ENCODE results near the gene PKD2L1. TPM values are rescaled to one million over a fixed set of nuclear protein-coding genes. Genes with fewer than 3 reads are reported as not detected.

PKD2L1 gene
- polyA plus RNA-seq, 1 donor from 2014 or later = not detected

DNA sequence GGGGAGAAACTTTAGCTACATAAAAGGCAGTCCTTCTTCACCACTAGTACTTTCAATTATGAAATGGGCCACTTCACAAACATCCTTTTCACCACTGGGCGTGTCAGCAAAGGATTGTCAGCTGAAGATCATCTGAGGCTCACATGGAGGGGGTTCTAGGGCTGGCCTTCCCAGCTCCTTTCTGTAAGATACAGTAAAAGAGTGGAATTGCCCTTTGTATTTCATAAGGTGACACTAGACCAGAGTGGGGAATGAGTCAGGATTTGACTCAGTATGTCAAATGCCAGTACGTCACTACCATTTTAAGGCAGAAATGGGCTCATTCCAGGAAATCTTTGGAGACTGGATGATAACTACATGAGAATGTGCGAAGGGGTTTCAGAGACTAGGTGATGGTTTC is 22.3 kb downstream of the PKD2L1 start (continued):
- TF ChIP-seq, protein P1, sequence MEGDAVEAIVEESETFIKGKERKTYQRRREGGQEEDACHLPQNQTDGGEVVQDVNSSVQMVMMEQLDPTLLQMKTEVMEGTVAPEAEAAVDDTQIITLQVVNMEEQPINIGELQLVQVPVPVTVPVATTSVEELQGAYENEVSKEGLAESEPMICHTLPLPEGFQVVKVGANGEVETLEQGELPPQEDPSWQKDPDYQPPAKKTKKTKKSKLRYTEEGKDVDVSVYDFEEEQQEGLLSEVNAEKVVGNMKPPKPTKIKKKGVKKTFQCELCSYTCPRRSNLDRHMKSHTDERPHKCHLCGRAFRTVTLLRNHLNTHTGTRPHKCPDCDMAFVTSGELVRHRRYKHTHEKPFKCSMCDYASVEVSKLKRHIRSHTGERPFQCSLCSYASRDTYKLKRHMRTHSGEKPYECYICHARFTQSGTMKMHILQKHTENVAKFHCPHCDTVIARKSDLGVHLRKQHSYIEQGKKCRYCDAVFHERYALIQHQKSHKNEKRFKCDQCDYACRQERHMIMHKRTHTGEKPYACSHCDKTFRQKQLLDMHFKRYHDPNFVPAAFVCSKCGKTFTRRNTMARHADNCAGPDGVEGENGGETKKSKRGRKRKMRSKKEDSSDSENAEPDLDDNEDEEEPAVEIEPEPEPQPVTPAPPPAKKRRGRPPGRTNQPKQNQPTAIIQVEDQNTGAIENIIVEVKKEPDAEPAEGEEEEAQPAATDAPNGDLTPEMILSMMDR (IDR thresholded peaks at IDR 0.05; ENCODE audit: poor library complexity, severe bottlenecking) = no peak

DNA sequence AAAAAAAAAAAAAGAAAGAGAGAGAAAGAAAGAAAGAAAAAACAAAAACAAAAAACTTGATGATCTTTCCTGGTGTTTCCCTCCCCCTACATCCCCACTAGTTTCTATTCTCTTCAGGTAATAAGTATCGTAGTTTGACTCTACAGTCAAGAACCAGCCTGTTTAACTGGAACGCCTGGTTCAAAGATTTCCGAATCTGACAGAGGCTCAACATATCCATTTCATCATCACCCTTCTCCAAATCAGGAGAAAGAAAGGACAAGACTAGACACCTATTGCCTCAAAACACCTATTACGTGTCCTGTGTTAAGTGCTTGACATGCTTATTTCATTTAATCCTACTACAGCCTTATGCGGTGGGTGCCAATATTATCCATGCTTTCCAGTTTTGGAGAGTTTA is 23.2 kb downstream of the PKD2L1 start:
- H3K27ac ChIP-seq (ENCODE audit: low read length) = no peak overlapping the region
- H2AFZ ChIP-seq (ENCODE audit: low read depth, low read length) = no peak overlapping the region
- no peak overlapping the region for H3K4me3 ChIP-seq (ENCODE audit: low read length)
- H3K27me3 ChIP-seq (ENCODE audit: insufficient read depth, low read depth, low read length) = peaks cover 4% of the 10 kb centered on the region
- TF ChIP-seq EZH2 (IDR thresholded peaks at IDR 0.05; ENCODE audit: borderline replicate concordance, insufficient read depth, low read length, poor library complexity, severe bottlenecking) (no peak), RAD21 (conservative IDR thresholded peaks at IDR 0.05) (no peak), POLR2AphosphoS5 (IDR thresholded peaks at IDR 0.05) (no peak), EP300 (conservative IDR thresholded peaks at IDR 0.05; ENCODE audit: poor library complexity, severe bottlenecking) (no peak), SMC3 (conservative IDR thresholded peaks at IDR 0.05; ENCODE audit: poor library complexity) (no peak), TAF1 (IDR thresholded peaks at IDR 0.05; ENCODE audit: low read depth) (no peak), MXI1 (conservative IDR thresholded peaks at IDR 0.05; ENCODE audit: poor library complexity, severe bottlenecking) (no peak)
- TF ChIP-seq, protein P1 (IDR thresholded peaks at IDR 0.05; ENCODE audit: poor library complexity, severe bottlenecking) = no peak
- TF ChIP-seq, protein P2, sequence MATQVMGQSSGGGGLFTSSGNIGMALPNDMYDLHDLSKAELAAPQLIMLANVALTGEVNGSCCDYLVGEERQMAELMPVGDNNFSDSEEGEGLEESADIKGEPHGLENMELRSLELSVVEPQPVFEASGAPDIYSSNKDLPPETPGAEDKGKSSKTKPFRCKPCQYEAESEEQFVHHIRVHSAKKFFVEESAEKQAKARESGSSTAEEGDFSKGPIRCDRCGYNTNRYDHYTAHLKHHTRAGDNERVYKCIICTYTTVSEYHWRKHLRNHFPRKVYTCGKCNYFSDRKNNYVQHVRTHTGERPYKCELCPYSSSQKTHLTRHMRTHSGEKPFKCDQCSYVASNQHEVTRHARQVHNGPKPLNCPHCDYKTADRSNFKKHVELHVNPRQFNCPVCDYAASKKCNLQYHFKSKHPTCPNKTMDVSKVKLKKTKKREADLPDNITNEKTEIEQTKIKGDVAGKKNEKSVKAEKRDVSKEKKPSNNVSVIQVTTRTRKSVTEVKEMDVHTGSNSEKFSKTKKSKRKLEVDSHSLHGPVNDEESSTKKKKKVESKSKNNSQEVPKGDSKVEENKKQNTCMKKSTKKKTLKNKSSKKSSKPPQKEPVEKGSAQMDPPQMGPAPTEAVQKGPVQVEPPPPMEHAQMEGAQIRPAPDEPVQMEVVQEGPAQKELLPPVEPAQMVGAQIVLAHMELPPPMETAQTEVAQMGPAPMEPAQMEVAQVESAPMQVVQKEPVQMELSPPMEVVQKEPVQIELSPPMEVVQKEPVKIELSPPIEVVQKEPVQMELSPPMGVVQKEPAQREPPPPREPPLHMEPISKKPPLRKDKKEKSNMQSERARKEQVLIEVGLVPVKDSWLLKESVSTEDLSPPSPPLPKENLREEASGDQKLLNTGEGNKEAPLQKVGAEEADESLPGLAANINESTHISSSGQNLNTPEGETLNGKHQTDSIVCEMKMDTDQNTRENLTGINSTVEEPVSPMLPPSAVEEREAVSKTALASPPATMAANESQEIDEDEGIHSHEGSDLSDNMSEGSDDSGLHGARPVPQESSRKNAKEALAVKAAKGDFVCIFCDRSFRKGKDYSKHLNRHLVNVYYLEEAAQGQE (IDR thresholded peaks at IDR 0.05; ENCODE audit: borderline replicate concordance) = no peak
- H3K4me2 ChIP-seq (ENCODE audit: low read length) = no peak overlapping the region
- no peaks in the 10 kb centered on the region for H3K9me2 ChIP-seq (ENCODE audit: insufficient read depth, low read length)
- H3K9me3 ChIP-seq (ENCODE audit: low read length) = no peaks in the 10 kb centered on the region
- no peaks in the 10 kb centered on the region for H3K36me3 ChIP-seq (ENCODE audit: insufficient read depth, low read length)
- H3F3A ChIP-seq (ENCODE audit: insufficient read depth, low read length, poor library complexity, severe bottlenecking) = no peaks in the 10 kb centered on the region
- H4K20me1 ChIP-seq (ENCODE audit: insufficient read depth) = no peaks in the 10 kb centered on the region
- no peaks in the 10 kb centered on the region for H3K79me2 ChIP-seq (replicated peaks; ENCODE audit: insufficient read depth, low read length)
- H3K9ac ChIP-seq (ENCODE audit: low read length) = no peak overlapping the region

DNA sequence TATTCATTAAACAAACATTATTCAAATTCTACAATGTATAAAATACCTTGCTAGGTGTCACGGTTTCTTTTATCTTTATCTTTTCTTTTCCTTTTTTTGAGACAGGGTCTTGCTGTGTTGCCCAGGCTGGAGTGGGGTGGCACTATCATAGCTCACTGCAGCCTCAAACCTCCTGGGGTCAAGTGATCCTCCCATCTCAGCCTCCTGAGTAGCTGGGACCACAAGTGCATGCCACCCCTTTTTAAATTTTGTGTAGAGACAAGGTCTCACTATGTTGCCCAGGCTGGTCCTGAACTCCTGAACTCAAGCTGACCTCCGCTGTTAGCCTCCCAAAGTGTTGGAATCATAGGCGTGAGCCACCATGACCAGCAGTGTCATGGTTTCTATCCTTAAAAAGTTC is 25.6 kb downstream of the PKD2L1 start:
- Histone ChIP-seq H3K9me2 (ENCODE audit: insufficient read depth, low read length) (no peaks in the 10 kb centered on the region), H3F3A (ENCODE audit: insufficient read depth, low read length, poor library complexity, severe bottlenecking) (no peaks in the 10 kb centered on the region), H3K27ac (ENCODE audit: low read length) (no peak overlapping the region), H3K9ac (ENCODE audit: low read length) (no peak overlapping the region), H4K20me1 (ENCODE audit: insufficient read depth) (no peaks in the 10 kb centered on the region), H3K27me3 (ENCODE audit: insufficient read depth, low read depth, low read length) (peaks cover 4% of the 10 kb centered on the region), H3K36me3 (ENCODE audit: insufficient read depth, low read length) (no peaks in the 10 kb centered on the region), H3K9me3 (ENCODE audit: low read length) (no peaks in the 10 kb centered on the region), H3K79me2 (replicated peaks; ENCODE audit: insufficient read depth, low read length) (no peaks in the 10 kb centered on the region), H2AFZ (ENCODE audit: low read depth, low read length) (no peak overlapping the region), H3K4me3 (ENCODE audit: low read length) (no peak overlapping the region), H3K4me2 (ENCODE audit: low read length) (no peak overlapping the region)
- TF ChIP-seq EP300 (conservative IDR thresholded peaks at IDR 0.05; ENCODE audit: poor library complexity, severe bottlenecking) = no peak
- no peak for TF ChIP-seq RAD21 (conservative IDR thresholded peaks at IDR 0.05)
- no peak for TF ChIP-seq TAF1 (IDR thresholded peaks at IDR 0.05; ENCODE audit: low read depth)
- TF ChIP-seq, protein P2 (IDR thresholded peaks at IDR 0.05; ENCODE audit: borderline replicate concordance) = no peak
- TF ChIP-seq, protein P1 (IDR thresholded peaks at IDR 0.05; ENCODE audit: poor library complexity, severe bottlenecking) = no peak
- no peak for TF ChIP-seq MXI1 (conservative IDR thresholded peaks at IDR 0.05; ENCODE audit: poor library complexity, severe bottlenecking)
- TF ChIP-seq SMC3 (conservative IDR thresholded peaks at IDR 0.05; ENCODE audit: poor library complexity) = no peak
- no peak for TF ChIP-seq POLR2AphosphoS5 (IDR thresholded peaks at IDR 0.05)
- no peak for TF ChIP-seq EZH2 (IDR thresholded peaks at IDR 0.05; ENCODE audit: borderline replicate concordance, insufficient read depth, low read length, poor library complexity, severe bottlenecking)
